IMR-90 (cell line): ENCODE measurements around the gene ALDOB. TPM values are rescaled to one million over a fixed set of nuclear protein-coding genes. Genes with fewer than 3 reads are reported as not detected.

Experiments
- ATAC-seq: fragments of 200-7000 bp; cut with Tn5 transposase; 2 replicates; pipeline ENCODE4 v1.9.1; 2020; ENCODE audit warnings: low read depth, mild to moderate bottlenecking, moderate library complexity
- BruUV-seq: library from RNA; stranded (reverse); fragments of 400-500 nt; replicated peaks from 2 replicates; lab custom pipeline; 2021; lab: Mats Ljungman, UMichigan
- CTCF ChIA-PET: fragments of 300-600 bp; formaldehyde crosslinking; extraction: SDS; loops from one replicate; lab custom pipeline; 2021; ENCODE audit warnings: antibody characterized with exemption; lab: Yijun Ruan, JAX
- POLR2A ChIA-PET: fragments of 300-600 bp; sonication (Branson Sonifier 250); formaldehyde crosslinking; loops from one replicate; lab custom pipeline; 2022; ENCODE audit warnings: antibody characterized with exemption; ENCODE audit not compliant: unreplicated experiment; lab: Charles Lee
- DNase-seq: peaks from one replicate; pipeline ENCODE4 v3.0.0; 2013
- H2AFZ ChIP-seq: replicated peaks from 2 replicates; pipeline ENCODE3; 2013; ENCODE audit warnings: low read length, mild to moderate bottlenecking; ENCODE audit not compliant: poor library complexity
- H2AK5ac ChIP-seq: 2 replicates; pipeline ENCODE4 v1.6.1; 2013; ENCODE audit warnings: low read depth, low read length, inconsistent platforms
- H2AK9ac ChIP-seq: replicated peaks from 2 replicates; pipeline ENCODE3; 2013; ENCODE audit warnings: mild to moderate bottlenecking, low read depth, low read length, moderate library complexity; ENCODE audit not compliant: poor library complexity
- H2BK120ac ChIP-seq: 2 replicates; pipeline ENCODE4 v1.6.1; 2013; ENCODE audit warnings: low read depth, low read length, inconsistent platforms
- H2BK15ac ChIP-seq: 3 replicates; pipeline ENCODE4 v1.6.1; 2013; ENCODE audit warnings: low read depth, low read length, inconsistent platforms
- H2BK20ac ChIP-seq: 2 replicates; pipeline ENCODE4 v1.6.1; 2013; ENCODE audit warnings: low read depth, mild to moderate bottlenecking, inconsistent platforms, low read length, moderate library complexity
- H2BK5ac ChIP-seq: 2 replicates; pipeline ENCODE4 v1.6.1; 2013; ENCODE audit warnings: mild to moderate bottlenecking, low read depth, low read length, inconsistent platforms; ENCODE audit not compliant: poor library complexity, severe bottlenecking
- H3K14ac ChIP-seq: replicated peaks from 2 replicates; pipeline ENCODE4 v1.6.1; 2013; ENCODE audit warnings: low read depth, low read length, inconsistent platforms
- H3K18ac ChIP-seq: 2 replicates; pipeline ENCODE4 v1.6.1; 2013; ENCODE audit warnings: low read depth, low read length, control low read depth
- H3K23ac ChIP-seq: 2 replicates; pipeline ENCODE4 v1.6.1; 2013; ENCODE audit warnings: low read depth, low read length, inconsistent platforms
- H3K27ac ChIP-seq: 2 replicates; pipeline ENCODE4 v1.5.1; 2013; ENCODE audit warnings: mild to moderate bottlenecking, control low read depth, low read length; ENCODE audit not compliant: insufficient read depth
- H3K27me3 ChIP-seq: 2 replicates; pipeline ENCODE4 v1.6.1; 2013; ENCODE audit warnings: low read length; ENCODE audit not compliant: control insufficient read depth, insufficient read depth
- H3K36me3 ChIP-seq: 2 replicates; pipeline ENCODE4 v1.6.1; 2013; ENCODE audit warnings: low read length, mixed read lengths; ENCODE audit not compliant: control insufficient read depth, insufficient read depth
- H3K4ac ChIP-seq: 2 replicates; pipeline ENCODE4 v1.6.1; 2013; ENCODE audit warnings: low read depth, low read length, inconsistent platforms
- H3K4me1 ChIP-seq: 2 replicates; pipeline ENCODE4 v1.6.1; 2013; ENCODE audit warnings: low read length, mixed read lengths; ENCODE audit not compliant: control insufficient read depth, insufficient read depth
- H3K4me2 ChIP-seq: 2 replicates; pipeline ENCODE4 v1.6.1; 2013; ENCODE audit warnings: low read depth, mild to moderate bottlenecking, control low read depth, low read length, moderate library complexity
- H3K4me3 ChIP-seq: 2 replicates; pipeline ENCODE4 v1.5.1; 2013; ENCODE audit warnings: low read depth, mild to moderate bottlenecking, control low read depth, low read length, moderate library complexity; ENCODE audit not compliant: insufficient read depth
- H3K56ac ChIP-seq: 2 replicates; pipeline ENCODE4 v1.6.1; 2013; ENCODE audit warnings: low read length, inconsistent platforms; ENCODE audit not compliant: insufficient read depth; ENCODE audit errors: extremely low read depth
- H3K79me1 ChIP-seq, 2 experiments: 2 replicates each; pipeline ENCODE4 v1.6.1; 2013; ENCODE audit warnings: low read length in 2 of 2, inconsistent platforms in 1 of 2, low read depth in 1 of 2
- H3K9ac ChIP-seq: 2 replicates; pipeline ENCODE4 v1.6.1; 2013; ENCODE audit warnings: low read depth, low read length, control low read depth
- H3K9me1 ChIP-seq: 2 replicates; pipeline ENCODE4 v1.6.1; 2013; ENCODE audit warnings: low read length, inconsistent platforms; ENCODE audit not compliant: insufficient read depth
- H3K9me3 ChIP-seq: 2 replicates; pipeline ENCODE4 v1.6.1; 2013; ENCODE audit warnings: low read length; ENCODE audit not compliant: control insufficient read depth, insufficient read depth
- H4K20me1 ChIP-seq: 2 replicates; pipeline ENCODE4 v1.6.1; 2013; ENCODE audit warnings: low read length, inconsistent platforms; ENCODE audit not compliant: insufficient read depth
- H4K5ac ChIP-seq: 2 replicates; pipeline ENCODE4 v1.6.1; 2013; ENCODE audit warnings: mild to moderate bottlenecking, low read depth, low read length, control low read depth
- H4K8ac ChIP-seq, 2 experiments: 2 replicates each; pipeline ENCODE4 v1.6.1; 2013; ENCODE audit warnings: low read depth in 2 of 2, low read length in 2 of 2, control low read depth in 1 of 2, inconsistent platforms in 1 of 2
- H4K91ac ChIP-seq: 2 replicates; pipeline ENCODE4 v1.6.1; 2013; ENCODE audit warnings: low read depth, low read length, inconsistent platforms; ENCODE audit not compliant: insufficient read depth
- BHLHE40 ChIP-seq: fragments of 150-350 bp; IDR thresholded peaks from 2 replicates; pipeline ENCODE4 v1.6.1; 2016; ENCODE audit warnings: mild to moderate bottlenecking, low read depth, low read length
- CEBPB ChIP-seq: IDR thresholded peaks from 2 replicates; pipeline ENCODE4 v1.6.1; 2012; ENCODE audit warnings: low read depth, low read length, improper control_type of control experiment
- CTCF ChIP-seq: conservative IDR thresholded peaks from 2 replicates; pipeline ENCODE4 v1.5.1; 2012; ENCODE audit warnings: mild to moderate bottlenecking, low read depth, low read length, improper control_type of control experiment
- ELK1 ChIP-seq: fragments of 150-350 bp; IDR thresholded peaks from 2 replicates; pipeline ENCODE4 v1.6.1; 2016; ENCODE audit warnings: low read depth, mild to moderate bottlenecking, low read length, moderate library complexity, borderline replicate concordance
- FOS ChIP-seq: fragments of 150-350 bp; IDR thresholded peaks from 2 replicates; pipeline ENCODE4 v1.6.1; 2016; ENCODE audit warnings: low read depth, low read length
- MAFK ChIP-seq: IDR thresholded peaks from 2 replicates; pipeline ENCODE4 v1.6.1; 2012; ENCODE audit warnings: low read depth, low read length, improper control_type of control experiment
- MAZ ChIP-seq: IDR thresholded peaks from 2 replicates; pipeline ENCODE4 v1.6.1; 2012; ENCODE audit warnings: low read depth, mild to moderate bottlenecking, low read length, improper control_type of control experiment, moderate library complexity, borderline replicate concordance
- MXI1 ChIP-seq: IDR thresholded peaks from 2 replicates; pipeline ENCODE4 v1.6.1; 2012; ENCODE audit warnings: low read depth, mild to moderate bottlenecking, low read length, moderate library complexity, borderline replicate concordance
- NFE2L2 ChIP-seq: fragments of 150-350 bp; IDR thresholded peaks from 2 replicates; pipeline ENCODE4 v1.6.1; 2016; ENCODE audit warnings: low read depth, mild to moderate bottlenecking, low read length
- POLR2A ChIP-seq: IDR thresholded peaks from 2 replicates; pipeline ENCODE4 v1.6.1; 2012; ENCODE audit warnings: mild to moderate bottlenecking, low read depth, low read length
- RAD21 ChIP-seq: IDR thresholded peaks from 2 replicates; pipeline ENCODE4 v1.6.1; 2012; ENCODE audit warnings: low read length, improper control_type of control experiment
- RCOR1 ChIP-seq: IDR thresholded peaks from 2 replicates; pipeline ENCODE4 v1.6.1; 2012; ENCODE audit warnings: mild to moderate bottlenecking, low read length, improper control_type of control experiment; ENCODE audit not compliant: insufficient replicate concordance
- RFX5 ChIP-seq: IDR thresholded peaks from 2 replicates; pipeline ENCODE4 v1.8.0; 2012; ENCODE audit warnings: low read depth, mild to moderate bottlenecking, low read length, moderate library complexity
- SMC3 ChIP-seq: fragments of 150-350 bp; IDR thresholded peaks from 2 replicates; pipeline ENCODE4 v1.6.1; 2016; ENCODE audit warnings: low read depth, mild to moderate bottlenecking, antibody characterized with exemption, low read length, moderate library complexity
- USF2 ChIP-seq: fragments of 150-350 bp; IDR thresholded peaks from 2 replicates; pipeline ENCODE4 v1.6.1; 2017; ENCODE audit warnings: mild to moderate bottlenecking, antibody characterized with exemption, low read length, low read depth
- WGBS, 2 experiments: methylation state at CpG; one replicate each; pipeline versions ENCODE4 v1.1.5 to v1.1.7; 2013; ENCODE audit warnings: missing lambda C conversion rate in 2 of 2; ENCODE audit not compliant: insufficient read length in 1 of 2; ENCODE audit errors: extremely low coverage in 2 of 2; 5-methylcytosine and 5-hydroxymethylcytosine counted together
- dilution Hi-C: fragments of 300-500 bp; cut with HindIII; formaldehyde crosslinking; loops from one replicate; pipeline ENCODE4 v1.14.3; 2018; ENCODE audit warnings: low sequenced_read_pairs; ENCODE audit not compliant: unreplicated experiment
- in situ Hi-C: fragments of 300-500 bp; cut with MboI; formaldehyde crosslinking; loops from 3 replicates; pipeline ENCODE4 v1.14.3; 2019; ENCODE audit warnings: low sequenced_read_pairs, inconsistent platforms, mixed read lengths
- intact Hi-C: fragments of 100-400 bp; cut with micrococcal nuclease; formaldehyde crosslinking; loops from 2 replicates; pipeline ENCODE4 v1.10.0; 2022
- polyA plus RNA-seq, 3 experiments: library from polyadenylated mRNA; depleted of rRNA; stranded (reverse); fragments of >200 nt; gene quantifications; 2 replicates each; pipeline ENCODE4 v1.2.3, GENCODE V29; 2012; ENCODE audit warnings: low replicate concordance in 1 of 3
- total RNA-seq: library from RNA; depleted of rRNA; stranded (reverse); fragments of >200 nt; gene quantifications from 2 replicates; pipeline ENCODE4 v1.2.3, GENCODE V29; 2012

Gene ALDOB
- total and polyA plus RNA-seq, 2 of the 4 experiments (the other 2 are of a cell fraction): not detected

GRCh38 chr9:101421653-101422065, 13.9 kb downstream of the ALDOB start:
- Histone ChIP-seq H3K9me3 (no peaks in the 10 kb centered on the region), H2AFZ (no peak overlapping the region), H3K27ac (no peak overlapping the region), H3K79me1 (no peaks in the 10 kb centered on the region), H3K4me3 (no peak overlapping the region), H3K27me3 (no peaks in the 10 kb centered on the region), H2BK5ac (no peak overlapping the region), H4K8ac (no peak overlapping the region), H4K5ac (no peak overlapping the region), H2AK9ac (no peak overlapping the region), H3K9me1 (no peaks in the 10 kb centered on the region), H2BK20ac (no peak overlapping the region), H3K56ac (no peak overlapping the region), H3K4me1 (no peaks in the 10 kb centered on the region), H3K4me2 (no peak overlapping the region), H3K4ac (no peak overlapping the region), H4K20me1 (no peaks in the 10 kb centered on the region), H2BK15ac (no peak overlapping the region), H2BK120ac (no peak overlapping the region), H4K91ac (no peak overlapping the region), H3K18ac (no peak overlapping the region), H2AK5ac (no peak overlapping the region), H3K36me3 (no peaks in the 10 kb centered on the region), H3K14ac (no peak overlapping the region), H3K23ac (no peak overlapping the region), H3K9ac (no peak overlapping the region)
- CTCF ChIA-PET: interaction anchor here (1.3 to 1.5 kb wide), 2 partner anchors 27 to 33 kb away, joined by 3 read pairs; no protein-coding TSS in a partner anchor
- in situ Hi-C loops (no loop called here), dilution Hi-C loops (no loop called here), intact Hi-C loops (no loop called here)
- POLR2A ChIA-PET: no interaction called here
- DNase-seq (no peak), ATAC-seq (no peak)
- WGBS, 2 experiments: no CpG with 5 or more reads among the region's 5 CpGs
- TF ChIP-seq NFE2L2 (no peak), MXI1 (no peak), POLR2A (no peak), RAD21 (no peak), BHLHE40 (no peak), CTCF (no peak), CEBPB (no peak), USF2 (no peak), MAZ (no peak), FOS (no peak), RCOR1 (no peak), RFX5 (no peak), SMC3 (no peak), ELK1 (no peak), MAFK (no peak)
- no TSS peak for BruUV-seq
